ENCODE data around the gene HOXC5.

DNA sequence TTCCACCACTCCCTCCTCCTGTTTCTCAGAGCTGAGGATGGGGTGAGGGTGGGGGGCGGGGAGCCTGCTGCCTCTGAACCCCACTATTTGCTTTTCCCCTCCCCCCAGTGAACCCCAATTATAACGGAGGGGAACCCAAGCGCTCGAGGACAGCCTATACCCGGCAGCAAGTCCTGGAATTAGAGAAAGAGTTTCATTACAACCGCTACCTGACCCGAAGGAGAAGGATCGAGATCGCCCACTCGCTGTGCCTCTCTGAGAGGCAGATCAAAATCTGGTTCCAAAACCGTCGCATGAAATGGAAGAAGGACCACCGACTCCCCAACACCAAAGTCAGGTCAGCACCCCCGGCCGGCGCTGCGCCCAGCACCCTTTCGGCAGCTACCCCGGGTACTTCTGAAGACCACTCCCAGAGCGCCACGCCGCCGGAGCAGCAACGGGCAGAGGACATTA lies 21.9 kb downstream of the HOXC5 start:
- TF ChIP-seq, protein P1, sequence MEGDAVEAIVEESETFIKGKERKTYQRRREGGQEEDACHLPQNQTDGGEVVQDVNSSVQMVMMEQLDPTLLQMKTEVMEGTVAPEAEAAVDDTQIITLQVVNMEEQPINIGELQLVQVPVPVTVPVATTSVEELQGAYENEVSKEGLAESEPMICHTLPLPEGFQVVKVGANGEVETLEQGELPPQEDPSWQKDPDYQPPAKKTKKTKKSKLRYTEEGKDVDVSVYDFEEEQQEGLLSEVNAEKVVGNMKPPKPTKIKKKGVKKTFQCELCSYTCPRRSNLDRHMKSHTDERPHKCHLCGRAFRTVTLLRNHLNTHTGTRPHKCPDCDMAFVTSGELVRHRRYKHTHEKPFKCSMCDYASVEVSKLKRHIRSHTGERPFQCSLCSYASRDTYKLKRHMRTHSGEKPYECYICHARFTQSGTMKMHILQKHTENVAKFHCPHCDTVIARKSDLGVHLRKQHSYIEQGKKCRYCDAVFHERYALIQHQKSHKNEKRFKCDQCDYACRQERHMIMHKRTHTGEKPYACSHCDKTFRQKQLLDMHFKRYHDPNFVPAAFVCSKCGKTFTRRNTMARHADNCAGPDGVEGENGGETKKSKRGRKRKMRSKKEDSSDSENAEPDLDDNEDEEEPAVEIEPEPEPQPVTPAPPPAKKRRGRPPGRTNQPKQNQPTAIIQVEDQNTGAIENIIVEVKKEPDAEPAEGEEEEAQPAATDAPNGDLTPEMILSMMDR (IDR thresholded peaks at IDR 0.05; ENCODE audit: insufficient read depth, low read depth, low read length) = no peak
- no peak for TF ChIP-seq EZH2 (IDR thresholded peaks at IDR 0.05; ENCODE audit: insufficient read depth, low read length)
